GM12878 (cell line): ENCODE data around the gene DIAPH2. TPM values are rescaled to one million over a fixed set of nuclear protein-coding genes. Genes with fewer than 3 reads are reported as not detected.

Experiments
- ATAC-seq: fragments of 200-7000 bp; cut with Tn5 transposase; 3 replicates; pipeline ENCODE4 v1.9.1; 2020; ENCODE audit warnings: mild to moderate bottlenecking, moderate library complexity
- BruUV-seq: library from RNA; stranded (reverse); fragments of 400-500 nt; replicated peaks from 2 replicates; lab custom pipeline; 2021; lab: Mats Ljungman, UMichigan
- CTCF ChIA-PET: fragments of 300-600 bp; sonication (Branson Sonifier 250); formaldehyde crosslinking; extraction: SDS; loops from one replicate; lab custom pipeline; 2021; ENCODE audit warnings: inconsistent platforms; lab: Yijun Ruan, JAX
- POLR2A ChIA-PET: fragments of 350-600 bp; formaldehyde crosslinking; extraction: SDS; loops from one replicate; lab custom pipeline; 2021; ENCODE audit warnings: inconsistent platforms; lab: Charles Lee
- RAD21 ChIA-PET: fragments of 300-600 bp; sonication (Branson Sonifier 250); formaldehyde crosslinking; loops from one replicate; lab custom pipeline; 2023; ENCODE audit warnings: antibody characterized with exemption; ENCODE audit not compliant: unreplicated experiment; lab: Charles Lee
- SMC1A ChIA-PET: fragments of 300-600 bp; sonication (Branson Sonifier 250); formaldehyde crosslinking; loops from one replicate; lab custom pipeline; 2023; ENCODE audit not compliant: unreplicated experiment, uncharacterized antibody; lab: Charles Lee
- DNase-seq: peaks from one replicate; pipeline ENCODE4 v3.0.0-alpha.2; 2011; ENCODE audit warnings: low read depth, low spot score
- FAIRE-seq: peaks from 3 replicates; lab custom pipeline; 2011; peaks lifted over from hg19 to GRCh38; lab: Jason Lieb, UNC
- H2AFZ ChIP-seq: 2 replicates; pipeline ENCODE4 v1.6.0; 2011; ENCODE audit warnings: low read depth, low read length, control low read depth; ENCODE audit not compliant: control insufficient read depth
- H3K27ac ChIP-seq: 2 replicates; pipeline ENCODE4 v1.5.1; 2011; ENCODE audit warnings: control low read depth; ENCODE audit not compliant: control insufficient read depth, insufficient read depth
- H3K27me3 ChIP-seq, 2 experiments: replicated peaks in 1 of 2; 2 replicates each; pipeline versions ENCODE4 v1.6.0 to v1.6.1; 2011; ENCODE audit warnings: low read length in 1 of 2; ENCODE audit not compliant: control insufficient read depth in 2 of 2, insufficient read depth in 2 of 2
- H3K36me3 ChIP-seq, 2 experiments: 2 replicates each; pipeline ENCODE4 v1.5.1; 2011; ENCODE audit warnings: low read length in 1 of 2; ENCODE audit not compliant: control insufficient read depth in 2 of 2, insufficient read depth in 2 of 2
- H3K4me1 ChIP-seq: 2 replicates; pipeline ENCODE4 v1.6.1; 2011; ENCODE audit warnings: mild to moderate bottlenecking, low read length, moderate library complexity, mixed read lengths; ENCODE audit not compliant: control insufficient read depth, insufficient read depth
- H3K4me2 ChIP-seq: 2 replicates; pipeline ENCODE4 v1.6.0; 2011; ENCODE audit warnings: control low read depth; ENCODE audit not compliant: control insufficient read depth, insufficient read depth
- H3K4me3 ChIP-seq: fragments of 200-600 bp; sonication (generic); 2 replicates; pipeline ENCODE4 v1.5.1; 2016
- H3K79me2 ChIP-seq: 2 replicates; pipeline ENCODE4 v1.6.0; 2011; ENCODE audit warnings: low read length; ENCODE audit not compliant: control insufficient read depth, insufficient read depth
- H3K9ac ChIP-seq: 2 replicates; pipeline ENCODE4 v1.8.0; 2011; ENCODE audit warnings: low read length, control low read depth, mixed read lengths; ENCODE audit not compliant: control insufficient read depth, insufficient read depth
- H3K9me3 ChIP-seq: replicated peaks from 3 replicates; pipeline ENCODE4 v1.5.1; 2011; ENCODE audit warnings: mild to moderate bottlenecking, low read length; ENCODE audit not compliant: control insufficient read depth, insufficient read depth
- H4K20me1 ChIP-seq: 2 replicates; pipeline ENCODE4 v1.6.0; 2011; ENCODE audit not compliant: control insufficient read depth, insufficient read depth
- CEBPB ChIP-seq, 2 experiments: fragments of 150-350 bp in 1 of 2; IDR thresholded peaks; 2 replicates each; pipeline ENCODE4 v1.6.1; 2012 to 2014; ENCODE audit warnings: low read depth in 2 of 2, low read length in 2 of 2, borderline replicate concordance in 1 of 2, inconsistent platforms in 1 of 2
- POU2F2 ChIP-seq: IDR thresholded peaks from 3 replicates; pipeline ENCODE4 v1.6.1; 2011; ENCODE audit warnings: low read depth, mild to moderate bottlenecking, low read length, borderline replicate concordance
- ZBTB4 ChIP-seq: fragments of 450-650 bp; formaldehyde crosslinking; IDR thresholded peaks from 2 replicates; pipeline ENCODE4 v1.4.0; 2022; ENCODE audit warnings: mild to moderate bottlenecking, moderate library complexity
- ZZZ3 ChIP-seq: IDR thresholded peaks from 2 replicates; pipeline ENCODE4 v1.6.1; 2011; ENCODE audit warnings: low read depth; ENCODE audit not compliant: control insufficient read depth, insufficient read length
- WGBS: methylation state at CpG from one replicate; pipeline ENCODE4 v1.1.6; 2016; ENCODE audit warnings: low lambda C conversion rate; ENCODE audit not compliant: insufficient replicate concordance, insufficient coverage; ENCODE audit errors: missing lambda C conversion rate; 5-methylcytosine and 5-hydroxymethylcytosine counted together
- in situ Hi-C: fragments of 300-500 bp; cut with MboI; formaldehyde crosslinking; loops from 9 replicates; pipeline ENCODE4 v1.14.3; 2018; ENCODE audit warnings: mixed read lengths
- intact Hi-C: fragments of 100-400 bp; cut with micrococcal nuclease; formaldehyde crosslinking; loops from one replicate; pipeline ENCODE4 v1.14.2; 2022; ENCODE audit not compliant: unreplicated experiment
- polyA plus RNA-seq, 11 experiments: library from polyadenylated mRNA; depleted of rRNA in 4 of 11; unstranded in 6 of 11; stranded (reverse) in 5 of 11; fragments of >200 nt; fragmentation: Nextera tagmentation in 4 of 11; fragmentation: Illumina TruSeq in 1 of 11; extraction: Ambion mirVana in 4 of 11; extraction: Trizol in 1 of 11; gene quantifications; 1 replicate in 1 of 11; 2 replicates in 10 of 11; pipeline versions ENCODE4 v1.2.1 to v1.2.3, GENCODE V29; 2011 to 2016; ENCODE audit warnings: inconsistent platforms in 2 of 11, missing spikeins in 2 of 11, low read depth in 1 of 11
- total RNA-seq, 4 experiments: library from RNA; depleted of rRNA in 3 of 4; stranded (reverse); fragments of >200 nt in 3 of 4; fragmentation: Illumina TruSeq in 1 of 4; extraction: Trizol in 1 of 4; gene quantifications; 2 replicates each; pipeline versions ENCODE4 v1.2.1 to v1.2.3, GENCODE V29; 2013 to 2021

DIAPH2 gene
- total and polyA plus RNA-seq, 10 of the 15 experiments (the other 5 are each of a cell fraction or from before 2014, with no cell fraction given), result 2.2 to 16.6 (median 8.8) TPM

- WGBS, result 0% methylated on average over 1 of the region's 1 CpG
- peak; percentile 84 for ATAC-seq
Observed at GRCh38 chrX:96764864-96765263, 80.2 kb downstream of the DIAPH2 start.

More at GRCh38 chrX:96764864-96765263, 80.2 kb downstream of the DIAPH2 start:
- Histone ChIP-seq H2AFZ (no peak overlapping the region), H3K36me3 (no peaks in the 10 kb centered on the region), H3K9ac (no peak overlapping the region), H3K27me3 (no peaks in the 10 kb centered on the region), H3K27ac (no peak overlapping the region), H3K79me2 (no peaks in the 10 kb centered on the region), H3K9me3 (no peaks in the 10 kb centered on the region), H3K4me1 (peaks cover 3% of the 10 kb centered on the region), H3K4me3 (no peak overlapping the region), H3K4me2 (peak overlapping the region; percentile 17; the same call in 1 of the 2 replicates), H4K20me1 (no peaks in the 10 kb centered on the region)
- peak; percentile 62 for FAIRE-seq
- ChIA-PET SMC1A (interaction anchor here (1.0 to 1.4 kb wide), 2 partner anchors 43 to 56 kb away, joined by 3 to 4 read pairs; no protein-coding TSS in a partner anchor), POLR2A (no interaction called here), RAD21 (interaction anchor here (1.3 kb wide), 1 partner anchor 78 kb away, joined by 3 read pairs; no protein-coding TSS in a partner anchor), CTCF (interaction anchor here (0.6 kb wide), 1 partner anchor 921 kb away, joined by 3 read pairs; no protein-coding TSS in a partner anchor)
- BruUV-seq, result no TSS peak
- DNase-seq, result no peak
- TF ChIP-seq POU2F2 (peak; percentile 28; the same call in 1 of the 3 replicates), ZZZ3 (no peak), CEBPB (IDR thresholded peaks at IDR 0.05; ENCODE audit: borderline replicate concordance in 1 of 2, low read depth in 2 of 2, low read length in 2 of 2) (no peak), ZBTB4 (no peak)
- in situ Hi-C loops, result loop anchor here (10.0 kb wide), 1 partner anchor 920 kb away; no protein-coding TSS in a partner anchor
- intact Hi-C loops, result loop anchor here (10.0 kb wide), 1 partner anchor 390 kb away; no protein-coding TSS in a partner anchor
